ENCODE data around the gene CHIA.
"Not testable (repeated sequence)": the region's sequence is repeated elsewhere in the genome, so short reads cannot be mapped to it uniquely, and the experiment has no call there.

DNA sequence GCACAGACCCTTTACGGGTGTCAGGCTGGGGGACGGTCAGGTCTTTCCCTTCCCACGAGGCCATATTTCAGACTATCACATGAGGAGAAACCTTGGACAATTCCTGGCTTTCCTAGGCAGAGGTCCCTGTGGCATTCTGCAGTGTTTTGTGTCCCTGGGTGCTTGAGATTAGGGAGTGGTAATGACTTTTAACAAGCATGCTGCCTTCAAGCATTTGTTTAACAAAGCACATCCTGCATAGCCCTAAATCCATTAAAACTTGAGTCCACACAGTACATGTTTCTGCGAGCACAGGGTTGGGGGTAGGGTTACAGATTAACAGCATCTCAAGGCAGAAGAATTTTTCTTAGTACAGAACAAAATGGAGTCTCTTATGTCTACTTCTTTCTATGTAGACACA is 69.6 kb downstream of the CHIA start:
- TF ChIP-seq, protein P1, sequence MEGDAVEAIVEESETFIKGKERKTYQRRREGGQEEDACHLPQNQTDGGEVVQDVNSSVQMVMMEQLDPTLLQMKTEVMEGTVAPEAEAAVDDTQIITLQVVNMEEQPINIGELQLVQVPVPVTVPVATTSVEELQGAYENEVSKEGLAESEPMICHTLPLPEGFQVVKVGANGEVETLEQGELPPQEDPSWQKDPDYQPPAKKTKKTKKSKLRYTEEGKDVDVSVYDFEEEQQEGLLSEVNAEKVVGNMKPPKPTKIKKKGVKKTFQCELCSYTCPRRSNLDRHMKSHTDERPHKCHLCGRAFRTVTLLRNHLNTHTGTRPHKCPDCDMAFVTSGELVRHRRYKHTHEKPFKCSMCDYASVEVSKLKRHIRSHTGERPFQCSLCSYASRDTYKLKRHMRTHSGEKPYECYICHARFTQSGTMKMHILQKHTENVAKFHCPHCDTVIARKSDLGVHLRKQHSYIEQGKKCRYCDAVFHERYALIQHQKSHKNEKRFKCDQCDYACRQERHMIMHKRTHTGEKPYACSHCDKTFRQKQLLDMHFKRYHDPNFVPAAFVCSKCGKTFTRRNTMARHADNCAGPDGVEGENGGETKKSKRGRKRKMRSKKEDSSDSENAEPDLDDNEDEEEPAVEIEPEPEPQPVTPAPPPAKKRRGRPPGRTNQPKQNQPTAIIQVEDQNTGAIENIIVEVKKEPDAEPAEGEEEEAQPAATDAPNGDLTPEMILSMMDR (IDR thresholded peaks at IDR 0.05) = not testable (repeated sequence)
- TF ChIP-seq SMC3 (IDR thresholded peaks at IDR 0.05; ENCODE audit: low read depth, low read length); RFX5 (IDR thresholded peaks at IDR 0.05; ENCODE audit: low read length); ELF1 (IDR thresholded peaks at IDR 0.05); YY1 (IDR thresholded peaks at IDR 0.05; ENCODE audit: low read depth); FOXM1 (IDR thresholded peaks at IDR 0.05; ENCODE audit: low read depth); SIN3A (IDR thresholded peaks at IDR 0.05; ENCODE audit: borderline replicate concordance, low read depth, low read length); GABPA (IDR thresholded peaks at IDR 0.05; ENCODE audit: low read depth); EZH2phosphoT487 (IDR thresholded peaks at IDR 0.05; ENCODE audit: borderline replicate concordance, low read depth); TAF1 (IDR thresholded peaks at IDR 0.05; ENCODE audit: borderline replicate concordance, low read depth, low read length); TEAD4 (IDR thresholded peaks at IDR 0.05; ENCODE audit: borderline replicate concordance, insufficient read depth): not testable (repeated sequence)
- TF ChIP-seq, protein P2, sequence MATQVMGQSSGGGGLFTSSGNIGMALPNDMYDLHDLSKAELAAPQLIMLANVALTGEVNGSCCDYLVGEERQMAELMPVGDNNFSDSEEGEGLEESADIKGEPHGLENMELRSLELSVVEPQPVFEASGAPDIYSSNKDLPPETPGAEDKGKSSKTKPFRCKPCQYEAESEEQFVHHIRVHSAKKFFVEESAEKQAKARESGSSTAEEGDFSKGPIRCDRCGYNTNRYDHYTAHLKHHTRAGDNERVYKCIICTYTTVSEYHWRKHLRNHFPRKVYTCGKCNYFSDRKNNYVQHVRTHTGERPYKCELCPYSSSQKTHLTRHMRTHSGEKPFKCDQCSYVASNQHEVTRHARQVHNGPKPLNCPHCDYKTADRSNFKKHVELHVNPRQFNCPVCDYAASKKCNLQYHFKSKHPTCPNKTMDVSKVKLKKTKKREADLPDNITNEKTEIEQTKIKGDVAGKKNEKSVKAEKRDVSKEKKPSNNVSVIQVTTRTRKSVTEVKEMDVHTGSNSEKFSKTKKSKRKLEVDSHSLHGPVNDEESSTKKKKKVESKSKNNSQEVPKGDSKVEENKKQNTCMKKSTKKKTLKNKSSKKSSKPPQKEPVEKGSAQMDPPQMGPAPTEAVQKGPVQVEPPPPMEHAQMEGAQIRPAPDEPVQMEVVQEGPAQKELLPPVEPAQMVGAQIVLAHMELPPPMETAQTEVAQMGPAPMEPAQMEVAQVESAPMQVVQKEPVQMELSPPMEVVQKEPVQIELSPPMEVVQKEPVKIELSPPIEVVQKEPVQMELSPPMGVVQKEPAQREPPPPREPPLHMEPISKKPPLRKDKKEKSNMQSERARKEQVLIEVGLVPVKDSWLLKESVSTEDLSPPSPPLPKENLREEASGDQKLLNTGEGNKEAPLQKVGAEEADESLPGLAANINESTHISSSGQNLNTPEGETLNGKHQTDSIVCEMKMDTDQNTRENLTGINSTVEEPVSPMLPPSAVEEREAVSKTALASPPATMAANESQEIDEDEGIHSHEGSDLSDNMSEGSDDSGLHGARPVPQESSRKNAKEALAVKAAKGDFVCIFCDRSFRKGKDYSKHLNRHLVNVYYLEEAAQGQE (IDR thresholded peaks at IDR 0.05; ENCODE audit: low read depth, low read length) = not testable (repeated sequence)

All from SK-N-SH (cell line).